ENCODE data around the gene NLRP13.

GRCh38 chr19:55980415-55980814 is 48.3 kb upstream of the NLRP13 start:
- TF ChIP-seq POLR2AphosphoS5 (IDR thresholded peaks at IDR 0.05): no peak
- TF ChIP-seq, protein P1, sequence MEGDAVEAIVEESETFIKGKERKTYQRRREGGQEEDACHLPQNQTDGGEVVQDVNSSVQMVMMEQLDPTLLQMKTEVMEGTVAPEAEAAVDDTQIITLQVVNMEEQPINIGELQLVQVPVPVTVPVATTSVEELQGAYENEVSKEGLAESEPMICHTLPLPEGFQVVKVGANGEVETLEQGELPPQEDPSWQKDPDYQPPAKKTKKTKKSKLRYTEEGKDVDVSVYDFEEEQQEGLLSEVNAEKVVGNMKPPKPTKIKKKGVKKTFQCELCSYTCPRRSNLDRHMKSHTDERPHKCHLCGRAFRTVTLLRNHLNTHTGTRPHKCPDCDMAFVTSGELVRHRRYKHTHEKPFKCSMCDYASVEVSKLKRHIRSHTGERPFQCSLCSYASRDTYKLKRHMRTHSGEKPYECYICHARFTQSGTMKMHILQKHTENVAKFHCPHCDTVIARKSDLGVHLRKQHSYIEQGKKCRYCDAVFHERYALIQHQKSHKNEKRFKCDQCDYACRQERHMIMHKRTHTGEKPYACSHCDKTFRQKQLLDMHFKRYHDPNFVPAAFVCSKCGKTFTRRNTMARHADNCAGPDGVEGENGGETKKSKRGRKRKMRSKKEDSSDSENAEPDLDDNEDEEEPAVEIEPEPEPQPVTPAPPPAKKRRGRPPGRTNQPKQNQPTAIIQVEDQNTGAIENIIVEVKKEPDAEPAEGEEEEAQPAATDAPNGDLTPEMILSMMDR (IDR thresholded peaks at IDR 0.05): no peak
- TF ChIP-seq EP300 (IDR thresholded peaks at IDR 0.05): no peak
- no peak for TF ChIP-seq POLR2A (IDR thresholded peaks at IDR 0.05; ENCODE audit: low read depth)
